Psoas muscle (tissue), 8 donors: ENCODE results near the gene MYH7. TPM values are rescaled to one million over a fixed set of nuclear protein-coding genes. Genes with fewer than 3 reads are reported as not detected.
A peak's percentile ranks its signal among the peaks of the same experiment; 100 is the strongest.

Experiments
- ATAC-seq, 4 donors: fragments of 200-7000 bp; cut with Tn5 transposase; one replicate each; pipeline ENCODE4 v1.9.1; 2020; ENCODE audit warnings: moderate library complexity in 3 of 4, mild to moderate bottlenecking in 2 of 4
- DNase-seq, 2 donors: peaks; one replicate each; pipeline ENCODE4 v3.0.0-alpha.2; 2020
- H3K27ac ChIP-seq: fragments of 200-600 bp; one replicate; pipeline ENCODE4 v1.8.0; 2022
- H3K27me3 ChIP-seq, 3 donors: fragments of 200-600 bp in 1 of 3; one replicate each; pipeline versions ENCODE4 v1.6.1 to v1.8.0; 2013 to 2022; ENCODE audit warnings: low read length in 2 of 3, mild to moderate bottlenecking in 2 of 3, moderate library complexity in 1 of 3; ENCODE audit not compliant: insufficient read depth in 3 of 3
- H3K36me3 ChIP-seq, 2 donors: fragments of 200-600 bp in 1 of 2; one replicate each; pipeline versions ENCODE4 v1.6.1 to v1.8.0; 2013 to 2022; ENCODE audit warnings: low read depth in 1 of 2, mild to moderate bottlenecking in 1 of 2, moderate library complexity in 1 of 2; ENCODE audit not compliant: insufficient read depth in 1 of 2
- H3K4me1 ChIP-seq: fragments of 200-600 bp; one replicate; pipeline ENCODE4 v1.8.0; 2022
- H3K4me3 ChIP-seq: fragments of 200-600 bp; one replicate; pipeline ENCODE4 v1.8.0; 2022; ENCODE audit warnings: mild to moderate bottlenecking
- H3K9me3 ChIP-seq: fragments of 200-600 bp; one replicate; pipeline ENCODE4 v1.8.0; 2022
- WGBS, 3 donors: extraction: QIAGEN DNeasy Blood & Tissue Kit; methylation state at CpG; one replicate each; pipeline versions ENCODE4 v1.1.6 to v1.1.7; 2013; 5-methylcytosine and 5-hydroxymethylcytosine counted together
- intact Hi-C, 2 donors: fragments of 100-400 bp; cut with DNase I; formaldehyde crosslinking; loops; one replicate each; pipeline versions ENCODE4 v1.11.0 to v1.14.2; 2022
- polyA plus RNA-seq, 3 donors: library from polyadenylated mRNA; stranded (reverse); fragments of 200-250 nt; gene quantifications; one replicate each; pipeline ENCODE4 v1.2.3, GENCODE V29; 2013
- total RNA-seq, 4 donors: library from RNA; stranded (reverse); fragmentation: NEBNext Ultra II Directional in 2 of 4; extraction: Animal tissue kit (Norgen Biotek cat#: 25700) in 2 of 4; gene quantifications; one replicate each; pipeline versions ENCODE4 v1.2.1 to v1.2.4, GENCODE V29; 2021 to 2023
- TF ChIP-seq, protein P1 (sequence below): fragments of 200-600 bp; IDR thresholded peaks from one replicate; pipeline ENCODE4 v1.8.0; 2022; ENCODE audit warnings: antibody characterized with exemption
- donor health status: healthy with polysubstance abuse.
- donor health status: DM: no; HTN: no; CAD: no; lungs with moderate emphysema.
- donor health status: Bipolar disorder and iron deficiency.
- donor health status: healthy.
- donor health status: DM: yes; HTN: yes; CAD: no.
- donor health status: DM: no; HTN: no; CAD: no.
- donor health status: DM: no; HTN: no; CAD: no.
- donor health status: DM: yes; HTN: yes; CAD: no.

MYH7 gene
- total and polyA plus RNA-seq, 7 donors = 1,035 to 15,830 (median 4,588) TPM

DNA sequence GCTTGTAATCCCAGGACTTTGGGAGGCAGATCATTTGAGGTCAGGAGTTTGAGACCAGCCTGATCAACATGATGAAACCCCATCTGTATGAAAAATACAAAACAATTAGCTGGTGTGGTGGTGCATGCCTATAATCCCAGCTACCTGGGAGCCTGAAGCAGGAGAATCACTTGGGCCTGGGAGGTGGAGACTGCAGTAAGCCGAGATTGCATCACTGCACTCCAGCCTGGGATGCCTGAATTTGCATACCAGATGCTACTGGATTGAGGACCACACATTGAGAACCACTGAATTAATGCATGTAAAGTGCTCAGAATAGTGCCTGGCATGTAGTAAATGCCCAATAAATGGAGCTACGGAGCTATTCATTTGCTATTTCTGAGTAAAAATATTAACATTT, 14.9 kb upstream of the MYH7 start:
- Histone ChIP-seq H3K27ac (no peak overlapping the region), H3K36me3 (no peaks in the 10 kb centered on the region), H3K9me3 (no peaks in the 10 kb centered on the region), H3K4me3 (no peak overlapping the region), H3K27me3 (peaks cover 0 to 6% (median 0%) of the 10 kb centered on the region in 3 donors), H3K4me1 (peaks cover 3% of the 10 kb centered on the region)
- 51 to 80% (median 69%) methylated on average over 2 of the region's 2 CpGs for WGBS, 3 donors
- ATAC-seq (no peak), DNase-seq (no peak)
- TF ChIP-seq, protein P1, sequence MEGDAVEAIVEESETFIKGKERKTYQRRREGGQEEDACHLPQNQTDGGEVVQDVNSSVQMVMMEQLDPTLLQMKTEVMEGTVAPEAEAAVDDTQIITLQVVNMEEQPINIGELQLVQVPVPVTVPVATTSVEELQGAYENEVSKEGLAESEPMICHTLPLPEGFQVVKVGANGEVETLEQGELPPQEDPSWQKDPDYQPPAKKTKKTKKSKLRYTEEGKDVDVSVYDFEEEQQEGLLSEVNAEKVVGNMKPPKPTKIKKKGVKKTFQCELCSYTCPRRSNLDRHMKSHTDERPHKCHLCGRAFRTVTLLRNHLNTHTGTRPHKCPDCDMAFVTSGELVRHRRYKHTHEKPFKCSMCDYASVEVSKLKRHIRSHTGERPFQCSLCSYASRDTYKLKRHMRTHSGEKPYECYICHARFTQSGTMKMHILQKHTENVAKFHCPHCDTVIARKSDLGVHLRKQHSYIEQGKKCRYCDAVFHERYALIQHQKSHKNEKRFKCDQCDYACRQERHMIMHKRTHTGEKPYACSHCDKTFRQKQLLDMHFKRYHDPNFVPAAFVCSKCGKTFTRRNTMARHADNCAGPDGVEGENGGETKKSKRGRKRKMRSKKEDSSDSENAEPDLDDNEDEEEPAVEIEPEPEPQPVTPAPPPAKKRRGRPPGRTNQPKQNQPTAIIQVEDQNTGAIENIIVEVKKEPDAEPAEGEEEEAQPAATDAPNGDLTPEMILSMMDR = no peak
- intact Hi-C loops = loop anchor here in 1 of 2 donors (10.0 kb wide), 1 partner anchor 186 kb away; no protein-coding TSS in a partner anchor

DNA sequence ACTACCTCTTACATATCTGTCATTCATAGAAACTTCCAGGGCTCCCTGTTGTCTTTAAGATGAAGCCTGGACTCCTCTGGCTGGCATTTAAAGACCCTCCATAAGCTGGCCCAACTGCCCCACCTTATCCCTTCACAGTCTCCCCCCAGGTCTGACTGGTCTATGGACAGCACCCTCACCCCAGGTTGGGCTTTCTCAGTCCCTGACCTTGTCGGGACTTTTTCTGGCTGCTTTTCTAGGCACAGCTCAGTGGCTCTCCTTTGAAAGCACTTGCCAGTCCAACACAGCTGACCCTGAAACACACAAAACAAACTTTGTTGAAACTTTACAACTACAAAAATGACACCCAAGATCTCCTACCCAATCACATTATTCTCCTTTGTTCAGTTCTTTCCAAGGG, 13.9 kb upstream of the MYH7 start:
- DNase-seq = no peak
- intact Hi-C loops = loop anchor here (5.0 kb wide), 1 partner anchor 122 kb away; no protein-coding TSS in a partner anchor
- no peaks in the 10 kb centered on the region for H3K9me3 ChIP-seq
- no peak for ATAC-seq
- H3K36me3 ChIP-seq = no peaks in the 10 kb centered on the region
- TF ChIP-seq, protein P1 = no peak
- peaks cover 3% of the 10 kb centered on the region for H3K4me1 ChIP-seq
- no peak overlapping the region for H3K27ac ChIP-seq
- H3K27me3 ChIP-seq = peaks cover 0 to 6% (median 0%) of the 10 kb centered on the region in 3 donors
- 35 to 57% (median 56%) methylated on average over 1 of the region's 1 CpG for WGBS, 3 donors
- H3K4me3 ChIP-seq = no peak overlapping the region

DNA sequence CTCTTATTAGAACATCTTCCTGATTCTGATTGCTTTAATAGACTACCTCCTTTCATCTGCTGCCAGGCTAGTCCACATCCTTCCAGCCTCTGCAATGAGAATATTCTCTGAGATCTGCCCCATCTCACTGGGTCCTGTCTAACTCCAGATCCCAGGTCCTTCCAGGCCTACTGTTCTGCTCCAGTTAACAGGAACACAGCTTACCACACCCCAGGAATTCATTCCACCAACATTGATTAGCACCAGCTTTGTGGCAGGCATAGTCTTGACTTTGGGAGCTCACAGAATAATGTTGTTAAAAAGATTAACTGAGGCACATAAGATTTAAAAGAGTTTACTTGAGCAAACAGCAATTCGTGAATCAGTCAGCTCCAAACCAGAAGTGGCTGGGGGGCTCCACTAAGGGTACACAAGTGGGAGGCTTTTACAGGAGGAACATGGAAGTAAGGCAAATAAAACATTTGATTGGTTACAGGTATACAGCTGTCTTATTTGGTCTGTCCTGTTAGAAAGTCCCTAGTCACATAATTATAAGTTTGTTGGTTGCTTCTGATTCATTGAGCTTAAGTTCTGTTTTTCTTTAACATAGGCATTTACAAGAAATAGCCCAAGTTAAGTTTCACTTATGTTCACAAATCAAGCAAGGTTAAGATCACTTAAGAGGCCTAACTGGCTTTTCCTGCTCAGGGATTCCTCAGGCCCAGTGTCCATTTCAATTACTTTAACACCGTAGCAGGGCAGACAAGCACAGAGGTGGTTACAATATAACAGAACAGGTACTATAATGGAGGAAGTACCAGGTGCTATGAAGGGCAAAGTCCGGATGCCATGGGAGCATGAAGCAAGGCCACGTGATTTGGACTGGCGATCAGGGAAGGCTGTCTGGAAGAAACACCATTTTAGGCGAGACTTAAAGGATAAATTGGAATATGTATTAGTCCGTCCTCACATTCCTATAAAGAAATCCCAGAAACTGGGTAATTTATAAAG, 12.2 kb upstream of the MYH7 start:
- Histone ChIP-seq H3K27me3 (peaks cover 0 to 6% (median 0%) of the 10 kb centered on the region in 3 donors), H3K4me3 (no peak overlapping the region), H3K27ac (peak overlapping the region; percentile 83), H3K9me3 (no peaks in the 10 kb centered on the region), H3K36me3 (no peaks in the 10 kb centered on the region), H3K4me1 (peaks cover 6% of the 10 kb centered on the region)
- TF ChIP-seq, protein P1 = no peak
- 87 to 91% (median 89%) methylated on average over 7 of the region's 7 CpGs for WGBS, 3 donors
- no peak for ATAC-seq
- intact Hi-C loops = loop anchor here (5.0 kb wide), 1 partner anchor 120 kb away; no protein-coding TSS in a partner anchor
- no peak for DNase-seq

DNA sequence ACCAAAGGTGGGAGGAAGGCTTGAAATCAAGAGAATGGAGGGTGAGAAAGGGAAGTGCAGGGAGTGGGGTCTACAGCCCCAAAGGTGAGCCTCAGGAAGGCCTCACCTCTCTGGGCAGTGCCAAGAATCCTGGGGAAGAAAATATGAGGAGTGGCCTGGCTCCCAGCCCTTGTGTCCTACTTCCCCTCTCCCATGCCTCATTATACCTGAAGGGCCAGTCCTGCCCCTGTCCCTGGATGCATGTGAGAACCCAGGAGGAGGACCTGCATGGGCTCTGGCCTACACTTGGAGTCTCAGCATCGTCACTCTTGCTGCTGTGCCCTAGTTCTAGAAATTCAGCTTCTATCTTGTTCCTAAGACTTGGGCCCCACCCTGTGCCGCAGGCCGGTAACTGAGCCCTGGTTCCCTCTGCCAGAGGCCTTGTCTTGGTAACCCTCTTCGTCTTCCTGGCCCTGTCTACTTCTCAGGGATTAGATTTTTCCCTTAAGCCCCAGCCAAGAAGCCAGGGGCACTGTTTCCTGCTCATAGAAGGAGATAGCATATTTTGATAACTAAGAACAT, 10.9 kb upstream of the MYH7 start:
- intact Hi-C loops = loop anchor here (5.0 kb wide), 1 partner anchor 119 kb away; no protein-coding TSS in a partner anchor
- Histone ChIP-seq H3K36me3 (no peaks in the 10 kb centered on the region), H3K27ac (peak overlapping the region; percentile 83), H3K9me3 (no peaks in the 10 kb centered on the region), H3K27me3 (no peaks in the 10 kb centered on the region), H3K4me3 (no peak overlapping the region), H3K4me1 (peaks cover 14% of the 10 kb centered on the region)
- ATAC-seq = peak; percentile 68 to 76 (median 72)
- WGBS, 3 donors = 27 to 38% (median 27%) methylated on average over 4 of the region's 4 CpGs
- DNase-seq = peak in 1 of 2 donors; percentile 68
- TF ChIP-seq, protein P1 = peak; percentile 18
